Loucy (cell line): ENCODE results near the gene SUPT7L.

ENCODE experiments used
- EZH2phosphoT487 ChIP-seq: fragments of 200-600 bp; IDR thresholded peaks from 2 replicates; pipeline ENCODE4 v1.6.1; 2018; ENCODE audit warnings: antibody characterized with exemption, mild to moderate bottlenecking, moderate library complexity, borderline replicate concordance
- TF ChIP-seq, protein P1 (sequence below): fragments of 200-600 bp; sonication (generic); conservative IDR thresholded peaks from 2 replicates; pipeline ENCODE4 v1.5.1; 2014; ENCODE audit warnings: mild to moderate bottlenecking, antibody characterized with exemption, low read length

- TF ChIP-seq, protein P1, sequence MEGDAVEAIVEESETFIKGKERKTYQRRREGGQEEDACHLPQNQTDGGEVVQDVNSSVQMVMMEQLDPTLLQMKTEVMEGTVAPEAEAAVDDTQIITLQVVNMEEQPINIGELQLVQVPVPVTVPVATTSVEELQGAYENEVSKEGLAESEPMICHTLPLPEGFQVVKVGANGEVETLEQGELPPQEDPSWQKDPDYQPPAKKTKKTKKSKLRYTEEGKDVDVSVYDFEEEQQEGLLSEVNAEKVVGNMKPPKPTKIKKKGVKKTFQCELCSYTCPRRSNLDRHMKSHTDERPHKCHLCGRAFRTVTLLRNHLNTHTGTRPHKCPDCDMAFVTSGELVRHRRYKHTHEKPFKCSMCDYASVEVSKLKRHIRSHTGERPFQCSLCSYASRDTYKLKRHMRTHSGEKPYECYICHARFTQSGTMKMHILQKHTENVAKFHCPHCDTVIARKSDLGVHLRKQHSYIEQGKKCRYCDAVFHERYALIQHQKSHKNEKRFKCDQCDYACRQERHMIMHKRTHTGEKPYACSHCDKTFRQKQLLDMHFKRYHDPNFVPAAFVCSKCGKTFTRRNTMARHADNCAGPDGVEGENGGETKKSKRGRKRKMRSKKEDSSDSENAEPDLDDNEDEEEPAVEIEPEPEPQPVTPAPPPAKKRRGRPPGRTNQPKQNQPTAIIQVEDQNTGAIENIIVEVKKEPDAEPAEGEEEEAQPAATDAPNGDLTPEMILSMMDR, result no peak
- no peak for TF ChIP-seq EZH2phosphoT487
Observed at GRCh38 chr2:27655155-27655951, 8.1 kb downstream of the SUPT7L start.
